Measurements from ENCODE around the gene CENPVL1.
"Not testable (repeated sequence)": the region's sequence is repeated elsewhere in the genome, so short reads cannot be mapped to it uniquely, and the experiment has no call there.

CENPVL1 gene

GRCh38 chrX:51710277-51711164 lies at the start of gene CENPVL1:
Gene CENPVL1, plus strand, starts transcription at chrX:51710512. Its CDS starts 0 bp downstream, at chrX:51710512.
- not testable (repeated sequence) for DNase-seq (ENCODE audit: low read depth)

- no peak for DNase-seq (ENCODE audit: low read depth)
Measured at GRCh38 chrX:51665981-51666380, 44.3 kb upstream of the CENPVL1 start.

GRCh38 chrX:51679689-51680433 lies 30.5 kb upstream of the CENPVL1 start:
- not testable (repeated sequence) for DNase-seq (ENCODE audit: low read depth)

- DNase-seq (ENCODE audit: low read depth): not testable (repeated sequence)
Measured at GRCh38 chrX:51681808-51682719, 28.2 kb upstream of the CENPVL1 start.

GRCh38 chrX:51682720-51683062 lies 27.6 kb upstream of the CENPVL1 start, which contains the start of gene CENPVL2:
Gene CENPVL2, minus strand, starts transcription at chrX:51682831. Its CDS starts 0 bp downstream, at chrX:51682831.
- DNase-seq (ENCODE audit: low read depth): not testable (repeated sequence)

GRCh38 chrX:51694254-51694653 lies 16.1 kb upstream of the CENPVL1 start:
- DNase-seq (ENCODE audit: low read depth): no peak

GRCh38 chrX:51697397-51697796 lies 12.9 kb upstream of the CENPVL1 start:
- no peak for DNase-seq (ENCODE audit: low read depth)

GRCh38 chrX:51712943-51713647 lies 2.8 kb downstream of the CENPVL1 start:
- not testable (repeated sequence) for DNase-seq (ENCODE audit: low read depth)

- no peak for DNase-seq (ENCODE audit: low read depth)
Measured at GRCh38 chrX:51728202-51728601, 17.9 kb downstream of the CENPVL1 start.

- DNase-seq (ENCODE audit: low read depth): no peak
Measured at GRCh38 chrX:51737091-51737490, 26.8 kb downstream of the CENPVL1 start.

GRCh38 chrX:51742586-51742985 lies 32.3 kb downstream of the CENPVL1 start:
- DNase-seq (ENCODE audit: low read depth): no peak

- DNase-seq (ENCODE audit: low read depth): peak; percentile 16
Measured at GRCh38 chrX:51743179-51743957, 33.1 kb downstream of the CENPVL1 start, which contains the start of gene GSPT2. Gene GSPT2, plus strand, starts transcription at chrX:51743442. Its CDS starts 185 bp downstream, at chrX:51743627.

- DNase-seq (ENCODE audit: low read depth): no peak
Measured at GRCh38 chrX:51747671-51748070, 37.4 kb downstream of the CENPVL1 start.

GRCh38 chrX:51759055-51759839 lies 48.9 kb downstream of the CENPVL1 start:
- DNase-seq (ENCODE audit: low read depth): no peak

- DNase-seq (ENCODE audit: low read depth): no peak
Measured at GRCh38 chrX:51760657-51761056, 50.3 kb downstream of the CENPVL1 start.
